OCI-M1 (cell line): ENCODE results near the gene AGMO.

ENCODE experiments used
- DNase-seq: peaks from one replicate; lab custom pipeline; 2025; lab: John Stamatoyannopoulos, UW

The AGMO gene

DNA sequence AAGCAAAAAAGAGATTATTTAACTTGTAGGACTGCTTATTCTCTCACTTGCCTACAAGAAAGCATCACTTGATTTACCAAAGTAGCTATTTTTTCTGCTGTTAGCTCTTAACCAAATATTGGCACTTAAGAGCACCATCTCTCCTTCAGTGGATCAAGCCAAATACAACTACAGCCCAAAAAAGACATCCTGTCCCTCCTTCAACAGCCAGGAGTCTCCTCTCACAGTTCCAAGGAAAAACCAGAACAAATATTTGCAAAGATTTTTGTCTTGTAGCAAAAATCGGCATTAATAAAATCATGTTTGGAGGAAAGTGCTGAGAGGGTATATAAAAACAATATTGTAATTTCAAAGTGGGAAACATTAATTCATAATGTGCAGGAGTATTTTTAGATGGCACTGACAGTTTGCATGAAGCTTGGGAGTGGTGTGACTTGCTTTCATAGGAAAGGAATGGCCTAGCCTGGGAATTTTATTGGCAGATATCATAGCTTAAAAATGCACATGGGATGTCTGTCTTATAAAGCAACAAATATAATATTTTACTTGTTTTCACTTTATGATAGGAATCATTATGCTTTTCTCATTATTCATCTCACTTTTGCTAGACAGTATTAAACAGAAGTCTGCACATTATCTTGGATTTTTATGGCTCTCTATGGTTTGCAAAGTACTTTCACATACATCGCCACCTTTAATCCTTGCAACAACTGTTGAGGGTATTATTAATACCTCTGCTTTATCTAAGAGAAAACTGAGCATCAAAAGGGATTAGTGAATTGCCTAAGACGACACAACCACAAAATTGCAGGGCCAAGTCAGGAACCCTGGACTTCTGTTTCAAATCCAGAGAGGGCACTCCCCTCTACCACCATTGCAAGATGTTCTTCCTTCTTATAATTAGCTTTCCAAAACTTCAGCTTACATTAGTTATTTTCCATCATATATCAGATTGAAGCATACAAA lies 103.5 kb downstream of the AGMO start:
- DNase-seq = no peak

DNA sequence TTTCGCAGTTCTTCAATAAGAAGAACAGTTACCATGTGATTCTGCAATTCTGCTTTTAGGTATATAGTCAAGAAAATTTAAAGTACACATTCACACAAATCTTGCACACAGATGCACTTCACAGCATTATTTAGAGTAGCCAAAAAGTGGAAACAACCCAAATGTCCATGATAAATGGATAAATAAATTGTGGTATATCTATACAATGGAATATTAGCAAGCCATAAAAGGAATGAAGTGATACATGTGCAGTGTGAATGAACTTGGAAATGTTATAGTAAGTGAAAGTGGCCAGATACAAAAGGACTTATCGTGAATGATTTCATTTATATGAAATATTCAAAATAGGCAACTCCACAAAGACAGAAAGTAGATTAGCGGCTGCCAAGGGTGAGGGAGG lies 109.1 kb downstream of the AGMO start:
- no peak for DNase-seq

DNA sequence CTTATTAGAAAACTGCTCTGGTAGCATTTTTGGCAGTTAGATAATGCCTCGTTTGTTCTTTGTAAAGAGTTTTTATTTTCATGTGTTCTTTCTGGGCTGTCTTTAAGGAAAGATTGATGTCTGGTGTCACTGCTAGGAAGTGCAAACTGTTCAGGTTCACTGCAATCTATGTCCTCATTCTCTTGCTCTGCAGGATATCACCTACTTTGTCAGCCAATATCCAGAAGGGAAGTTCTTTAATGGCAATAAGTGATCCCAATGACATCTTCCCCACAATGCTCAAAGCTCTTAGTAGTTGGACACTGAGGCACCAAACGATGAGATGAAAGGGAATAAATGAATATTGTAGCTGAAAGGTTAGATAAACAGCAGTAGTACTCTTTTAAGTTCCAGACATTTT lies 115.1 kb downstream of the AGMO start:
- DNase-seq = no peak

DNA sequence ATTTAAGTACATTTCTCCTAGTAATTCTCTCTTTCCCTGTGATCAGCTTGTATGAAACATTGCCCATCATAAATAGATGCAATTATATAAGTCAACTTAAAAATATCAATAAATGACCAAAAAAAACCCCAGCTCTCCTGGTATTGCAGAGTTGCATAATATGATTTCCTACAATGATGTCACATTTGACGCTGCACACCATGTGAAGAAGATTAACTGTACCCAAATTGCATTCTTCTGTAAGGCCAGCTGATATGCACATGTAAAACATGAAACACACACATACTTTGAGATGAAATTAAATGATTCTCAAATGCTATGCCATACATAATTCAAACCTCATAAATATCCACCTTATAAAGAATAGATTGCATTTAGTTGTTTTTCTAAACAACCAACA lies 115.5 kb downstream of the AGMO start:
- peak; percentile 5 for DNase-seq

DNA sequence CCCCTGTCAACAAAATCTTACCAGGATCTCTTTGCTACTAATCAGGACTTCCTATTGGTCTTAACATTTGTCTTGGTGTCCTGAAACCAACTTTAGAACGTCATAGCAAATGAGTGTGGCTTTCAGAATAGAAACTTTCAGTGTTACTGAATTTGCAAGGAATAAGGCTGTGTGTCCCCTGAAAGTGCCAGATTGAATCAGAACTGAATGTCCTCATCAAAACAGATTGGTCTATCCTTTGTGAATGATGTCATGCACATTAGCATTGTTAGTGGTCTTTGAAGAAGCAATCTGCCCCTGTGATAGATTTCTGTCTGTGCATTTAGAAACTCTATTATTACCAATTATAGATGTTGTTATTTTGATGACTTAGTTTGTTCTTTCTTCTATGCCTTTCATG lies 119.9 kb downstream of the AGMO start:
- DNase-seq = no peak

DNA sequence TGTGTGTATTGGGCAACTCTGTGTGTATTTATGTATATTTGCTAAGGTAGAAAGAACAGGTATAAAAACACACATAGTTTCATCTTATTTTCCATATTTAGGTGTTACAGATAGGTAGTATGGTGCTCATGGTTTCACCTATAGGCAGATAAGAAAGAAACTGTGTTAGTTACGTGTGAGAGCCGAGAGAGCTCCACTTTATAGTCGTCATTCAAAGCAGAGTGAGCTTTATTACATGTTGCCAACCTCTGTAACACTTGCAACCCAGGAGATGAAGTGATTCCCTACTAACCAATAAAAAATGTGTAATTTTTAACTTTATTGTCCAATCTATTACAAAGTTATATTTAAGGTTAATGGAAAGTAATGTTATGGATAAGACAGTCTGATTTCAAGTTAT lies 121.3 kb downstream of the AGMO start:
- DNase-seq = no peak

DNA sequence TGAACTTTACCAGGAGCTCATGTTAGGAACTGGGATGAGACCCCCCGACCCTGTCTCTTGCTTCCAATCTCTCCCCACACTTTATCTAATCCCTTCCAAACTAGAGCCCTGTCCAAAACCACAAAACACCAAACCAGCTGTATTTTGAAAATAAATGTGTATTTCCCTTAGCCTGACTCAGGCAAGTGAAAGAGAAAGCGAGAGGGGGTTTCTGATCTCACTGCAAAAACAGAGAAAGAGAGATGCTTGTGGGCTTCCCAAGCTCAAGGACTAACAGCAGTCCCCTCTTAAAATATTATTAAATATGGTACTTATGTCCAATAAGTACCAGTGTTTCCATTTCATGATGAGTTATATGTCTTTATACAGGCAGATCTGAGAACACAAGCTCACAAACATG lies 122.0 kb downstream of the AGMO start:
- DNase-seq = peak; percentile 69

DNA sequence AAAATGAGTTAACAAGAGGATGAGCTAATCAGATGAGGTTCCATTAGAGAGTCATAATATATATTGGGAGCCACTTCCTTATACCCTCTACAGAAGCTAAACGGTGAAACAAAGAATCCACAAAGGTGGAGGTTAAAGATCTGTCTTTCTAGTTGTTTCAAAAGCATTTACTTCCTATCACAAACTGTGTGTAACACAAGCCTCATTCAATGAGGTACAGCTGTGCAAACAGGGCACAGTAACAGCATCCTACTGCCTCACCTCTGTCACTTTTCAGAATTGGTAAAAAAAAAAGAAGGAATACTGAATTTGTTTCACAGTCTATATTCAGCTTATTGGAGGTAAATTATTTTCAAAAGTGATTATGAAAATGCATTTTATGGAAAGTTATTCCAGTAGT lies 128.7 kb downstream of the AGMO start:
- DNase-seq = no peak

DNA sequence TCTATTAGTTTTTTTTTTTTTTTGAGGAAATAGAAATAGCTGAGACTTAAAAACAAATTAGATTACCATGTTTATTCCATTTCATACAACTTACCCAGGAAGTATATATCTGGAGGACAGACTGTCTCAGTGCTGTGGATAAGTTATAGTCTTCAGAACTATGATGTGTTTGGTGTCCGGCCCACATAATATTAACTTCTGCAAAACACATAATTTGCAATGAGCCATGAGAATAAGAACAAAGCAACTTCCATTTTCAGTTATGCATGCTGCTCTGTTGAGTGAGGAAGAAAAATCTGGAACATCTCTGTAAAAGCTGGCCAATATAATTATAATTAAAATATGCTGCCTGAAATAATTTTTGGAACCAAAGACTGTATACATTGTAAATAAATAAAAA lies 130.9 kb downstream of the AGMO start:
- DNase-seq = no peak

DNA sequence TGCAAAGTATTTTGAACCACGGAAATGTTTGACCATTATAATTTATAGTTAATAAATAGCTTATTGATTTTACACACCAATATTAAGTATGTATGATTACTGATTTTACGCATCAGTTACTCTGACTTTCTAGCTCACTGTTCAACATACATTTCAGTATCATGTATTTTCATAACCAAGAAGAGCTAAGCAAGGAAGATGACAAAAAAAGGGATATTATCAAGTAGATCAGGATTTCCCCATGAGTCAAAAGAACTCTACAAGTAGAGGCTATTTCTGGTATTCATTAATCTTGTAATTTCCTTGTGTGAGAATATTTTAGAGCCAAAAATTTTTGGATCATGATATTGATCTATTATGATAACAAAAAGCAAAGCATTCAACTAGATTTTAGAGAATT lies 131.6 kb downstream of the AGMO start:
- DNase-seq = no peak

DNA sequence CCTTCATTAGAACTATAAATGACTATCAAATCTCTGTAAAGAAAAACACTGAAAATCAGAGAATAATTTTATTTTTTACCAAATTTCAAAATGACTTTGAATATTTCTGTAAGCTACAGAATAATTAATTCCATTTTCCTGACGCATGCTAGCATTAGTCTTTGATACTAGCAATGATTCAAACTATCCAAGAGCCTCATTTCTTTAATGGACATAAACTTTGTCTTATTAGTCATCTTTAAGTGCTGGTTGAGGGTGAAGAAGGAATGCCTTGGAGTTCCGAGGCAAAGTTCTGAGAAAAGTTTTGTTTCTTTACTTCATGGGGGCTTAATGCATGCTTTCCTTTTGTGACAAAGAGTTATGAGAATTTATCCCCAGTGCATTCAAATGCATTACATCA lies 137.3 kb downstream of the AGMO start:
- no peak for DNase-seq

DNA sequence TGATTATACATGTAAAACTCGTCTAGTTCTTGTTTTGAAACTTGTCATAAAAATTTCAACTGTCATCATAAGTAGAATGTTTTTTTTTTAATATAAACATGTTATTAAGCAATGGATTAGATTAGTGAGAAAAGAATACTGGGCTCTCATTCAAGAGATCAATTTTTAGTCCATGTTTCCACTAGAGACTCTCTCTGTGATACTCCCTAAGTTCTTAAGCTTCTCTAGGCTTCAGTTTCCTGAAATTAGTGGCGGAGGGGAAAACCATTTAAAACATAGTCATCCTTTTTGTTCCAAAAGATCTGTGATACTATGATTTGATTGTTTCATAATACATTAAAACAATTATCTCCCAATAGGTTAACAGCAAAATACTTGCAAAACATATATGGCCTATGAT lies 142.2 kb downstream of the AGMO start:
- no peak for DNase-seq

DNA sequence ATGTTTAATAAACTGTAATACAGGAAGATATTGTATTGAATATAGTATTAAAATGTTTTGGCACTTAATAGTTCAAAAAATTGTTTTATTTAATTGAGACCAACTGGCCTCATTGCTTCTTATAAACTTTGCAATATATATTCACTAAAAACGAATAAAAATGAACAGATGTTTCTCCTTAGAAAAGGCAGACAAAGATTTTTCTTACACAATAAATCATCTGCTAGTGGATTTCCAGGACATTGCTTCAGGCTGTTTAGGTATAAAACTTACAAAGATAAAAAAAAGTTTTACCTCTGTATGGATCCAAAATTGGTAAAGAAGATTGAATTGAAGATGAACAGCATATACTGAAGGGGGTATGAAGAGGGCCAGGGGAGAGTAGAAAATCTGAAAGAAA lies 143.6 kb downstream of the AGMO start:
- no peak for DNase-seq

DNA sequence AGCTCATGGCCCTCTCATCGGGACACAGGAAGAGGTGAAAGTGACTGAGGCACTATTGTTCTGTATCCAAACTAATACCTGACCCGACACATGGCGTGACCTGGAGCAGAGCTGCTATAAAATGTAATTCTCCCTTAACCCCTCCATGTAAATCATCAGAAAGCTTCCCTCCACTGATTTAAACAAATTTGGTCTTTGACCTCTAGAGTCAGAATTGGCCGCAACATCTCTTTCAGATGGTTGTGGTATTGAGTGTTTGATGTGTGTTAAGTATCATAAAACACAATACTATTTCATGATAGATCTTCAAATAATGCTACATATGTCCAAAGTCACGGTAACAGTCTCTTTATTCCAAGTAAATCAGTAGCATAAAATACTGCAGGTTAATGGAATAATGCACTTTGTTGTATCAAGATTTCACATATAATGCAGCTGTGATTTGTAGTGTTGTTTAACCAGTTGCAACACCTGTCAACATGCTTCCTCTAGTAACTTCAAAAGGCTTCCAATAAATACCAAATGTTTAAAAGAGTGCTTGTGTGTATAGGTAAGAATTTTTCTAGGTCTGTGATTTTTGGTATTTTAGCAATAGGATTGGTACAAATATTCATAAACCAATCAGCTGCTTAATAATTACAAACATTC lies 144.3 kb downstream of the AGMO start:
- no peak for DNase-seq

DNA sequence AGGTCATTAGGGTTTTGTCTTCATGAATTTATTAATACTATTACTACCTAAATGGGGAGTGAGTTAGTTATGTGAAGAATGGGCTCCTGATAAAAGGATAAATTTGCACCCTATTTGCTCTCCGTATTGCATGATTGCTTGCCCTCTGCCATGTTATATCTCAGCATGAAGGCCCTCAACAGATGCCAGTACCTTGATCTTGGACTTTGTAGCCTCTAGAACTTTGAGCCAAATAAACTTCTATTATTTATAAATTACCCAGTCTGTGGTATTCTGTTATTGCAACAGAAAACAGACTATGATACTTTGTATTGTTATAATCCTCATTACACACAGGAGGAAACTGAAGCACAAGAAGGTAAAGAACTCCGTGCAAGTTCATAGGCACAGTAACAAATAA lies 150.8 kb downstream of the AGMO start:
- DNase-seq = no peak

DNA sequence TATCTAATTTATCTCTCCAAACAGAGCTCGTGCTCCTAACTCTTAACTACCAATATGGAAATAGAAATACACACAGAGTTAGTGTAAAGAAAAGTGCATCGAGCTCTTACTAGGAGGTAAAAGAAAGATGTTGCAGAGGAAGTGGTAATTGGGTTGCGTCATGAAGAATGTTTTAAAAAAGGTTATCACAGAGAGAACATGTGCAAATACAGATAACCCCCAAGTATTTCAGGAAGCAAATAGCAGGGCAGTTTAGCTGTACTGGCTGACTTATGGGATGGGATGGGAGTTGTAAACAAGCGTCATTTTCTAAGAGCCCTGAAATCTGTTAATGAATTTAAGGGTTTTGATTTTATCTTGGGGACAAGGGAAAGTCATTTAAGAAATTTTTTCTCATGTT lies 153.9 kb downstream of the AGMO start:
- DNase-seq = peak; percentile 92

DNA sequence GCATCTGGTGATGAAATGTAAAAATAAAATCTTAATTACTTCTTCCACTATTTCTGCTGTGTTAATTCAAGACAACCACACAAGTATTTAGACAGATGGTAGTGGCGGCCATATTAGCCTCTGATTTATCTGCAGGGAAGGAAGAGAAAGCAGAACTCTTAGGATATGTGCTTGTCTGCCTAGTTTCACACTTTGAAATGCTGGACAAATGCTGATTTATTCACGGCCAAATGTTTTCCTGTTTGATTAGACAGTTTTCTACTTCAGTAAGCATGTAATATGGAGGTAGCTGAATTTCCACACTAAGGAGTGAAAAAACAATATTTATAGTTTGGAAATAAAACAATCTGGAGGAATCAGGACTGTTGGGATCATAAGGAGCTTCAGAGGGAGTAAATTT lies 158.1 kb downstream of the AGMO start:
- peak; percentile 31 for DNase-seq

DNA sequence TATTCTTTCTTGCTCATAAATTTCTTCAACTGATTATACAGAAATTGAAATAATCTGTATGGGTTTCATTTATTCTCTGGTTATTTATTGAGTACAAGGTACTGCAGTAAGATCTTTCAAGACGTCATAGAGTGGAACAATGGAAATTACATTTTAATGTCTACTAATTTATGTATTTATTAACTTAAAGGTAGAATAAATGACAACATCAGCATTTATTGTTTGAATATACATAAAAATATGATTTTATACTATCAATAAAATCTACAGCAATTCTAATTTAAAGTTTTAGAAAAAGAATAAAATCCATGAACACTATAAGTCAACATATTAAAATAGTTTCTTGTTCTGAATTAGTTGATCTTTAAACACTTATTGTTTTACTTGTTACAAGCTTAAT lies 158.5 kb downstream of the AGMO start:
- DNase-seq = no peak

DNA sequence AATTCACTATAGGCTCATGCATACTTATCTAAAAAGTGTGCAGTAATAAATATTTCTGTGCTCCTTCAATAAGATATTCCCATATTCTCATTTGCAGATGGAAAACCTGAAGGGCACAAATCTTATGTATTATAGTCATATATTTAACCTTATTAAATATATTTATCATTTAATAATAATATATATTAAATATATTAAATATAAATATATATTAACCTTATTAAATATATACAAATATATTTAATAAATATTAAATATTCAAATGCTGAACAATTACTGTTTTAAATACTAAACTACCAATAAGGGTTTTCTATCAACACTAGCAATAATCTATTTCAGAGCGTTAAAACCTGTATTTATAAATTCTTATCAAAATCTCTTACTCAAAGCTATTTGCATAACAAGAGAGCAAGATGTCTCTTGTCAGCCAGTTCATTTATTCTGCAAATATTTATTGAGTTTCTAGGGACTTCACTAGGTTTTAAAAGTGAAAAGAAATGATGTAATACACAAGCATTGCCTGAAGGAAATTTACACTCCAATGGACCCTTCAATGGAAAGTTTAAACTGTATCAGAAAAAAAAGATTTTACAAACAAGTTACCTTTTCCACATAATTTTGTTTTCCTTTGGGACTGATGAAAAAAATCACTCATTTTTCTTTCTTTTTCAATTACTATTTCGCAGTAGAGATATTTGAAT lies 159.2 kb downstream of the AGMO start:
- DNase-seq = peak; percentile 9

DNA sequence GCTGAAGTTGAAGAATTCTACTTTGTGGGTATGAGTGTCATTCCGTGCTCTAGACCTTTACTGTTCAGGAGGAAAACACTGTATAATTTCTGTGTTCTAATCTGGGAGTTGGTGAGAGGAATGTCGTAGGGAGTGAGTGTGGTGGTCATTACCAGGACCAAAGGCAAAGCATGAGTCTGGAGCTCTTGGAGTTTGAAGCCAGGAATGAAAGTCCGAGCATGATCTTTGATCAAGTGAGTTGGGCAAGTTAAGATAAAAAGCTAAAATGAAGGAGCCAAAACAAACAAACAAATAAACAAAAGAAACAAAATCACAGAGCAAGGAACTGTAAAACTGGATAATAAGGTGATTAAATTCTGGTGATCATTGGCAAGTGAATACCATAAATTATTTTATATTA lies 161.4 kb downstream of the AGMO start:
- no peak for DNase-seq

DNA sequence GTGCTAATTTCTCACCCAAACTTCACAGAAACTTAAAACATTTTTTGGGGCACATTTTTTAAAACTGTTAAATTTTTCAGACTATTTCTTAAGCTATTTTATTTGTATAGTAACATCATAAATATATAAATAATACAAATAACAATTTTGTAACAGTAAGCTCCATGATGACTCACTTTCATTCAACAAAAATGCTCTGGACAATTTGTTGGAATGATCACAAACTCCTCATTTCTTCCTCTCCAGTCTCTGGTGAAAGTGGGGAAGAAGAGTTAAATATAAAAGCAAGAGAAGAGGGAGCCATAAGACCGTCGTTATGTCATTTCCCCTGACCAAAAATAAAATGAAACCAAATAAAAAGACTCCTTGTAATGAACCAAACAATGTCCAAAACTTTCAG lies 162.4 kb downstream of the AGMO start:
- DNase-seq = no peak

DNA sequence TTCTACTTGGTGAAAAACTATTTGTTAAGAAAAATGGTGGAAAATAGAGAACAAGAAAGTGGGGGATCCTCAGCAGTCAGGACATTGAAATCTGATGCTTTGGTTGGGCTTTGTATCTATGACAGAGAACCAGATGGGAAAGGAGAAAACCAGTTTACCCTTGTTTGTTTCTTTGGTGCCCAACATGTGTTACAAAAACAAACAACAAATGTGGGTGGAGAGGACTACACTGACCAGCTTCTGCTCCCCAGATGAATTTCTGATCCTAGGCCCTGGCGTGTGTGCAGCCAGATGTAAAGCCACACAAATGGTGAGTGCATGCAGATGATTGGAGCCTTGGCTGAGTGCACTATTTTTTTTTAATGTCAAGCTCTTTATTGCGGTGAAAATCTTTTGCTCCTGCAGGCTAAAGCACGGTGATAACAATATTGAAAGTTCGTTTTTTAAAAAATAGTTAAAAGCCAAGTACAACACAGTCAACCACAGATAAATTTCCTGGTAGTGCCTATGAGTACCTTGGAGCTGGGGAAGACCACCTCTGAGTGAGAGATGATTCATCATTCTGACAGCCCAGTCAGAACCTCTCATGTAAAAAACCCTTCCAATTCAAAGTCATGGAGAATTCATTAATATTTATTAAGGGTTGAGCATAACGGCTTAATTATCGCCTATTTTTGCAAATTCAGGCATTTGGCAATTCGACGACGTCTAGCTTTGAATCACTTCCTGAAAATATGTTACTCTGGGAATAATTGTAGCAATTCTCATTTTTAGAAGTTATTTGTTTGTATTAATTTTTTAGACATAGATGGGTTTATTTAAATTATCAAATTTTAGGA lies 163.7 kb downstream of the AGMO start:
- peak; percentile 91 for DNase-seq
